ENCODE data around the gene SGCD.
"Not testable (repeated sequence)": the region's sequence is repeated elsewhere in the genome, so short reads cannot be mapped to it uniquely, and the experiment has no call there.

The SGCD gene

GRCh38 chr5:156570615-156571014 is 243.7 kb downstream of the SGCD start:
- DNase-seq (ENCODE audit: low spot score): no peak

GRCh38 chr5:156581725-156582124 is 254.8 kb downstream of the SGCD start:
- no peak for DNase-seq (ENCODE audit: low spot score)

GRCh38 chr5:156582193-156582598 is 255.2 kb downstream of the SGCD start:
- DNase-seq (ENCODE audit: low spot score): no peak

DNA sequence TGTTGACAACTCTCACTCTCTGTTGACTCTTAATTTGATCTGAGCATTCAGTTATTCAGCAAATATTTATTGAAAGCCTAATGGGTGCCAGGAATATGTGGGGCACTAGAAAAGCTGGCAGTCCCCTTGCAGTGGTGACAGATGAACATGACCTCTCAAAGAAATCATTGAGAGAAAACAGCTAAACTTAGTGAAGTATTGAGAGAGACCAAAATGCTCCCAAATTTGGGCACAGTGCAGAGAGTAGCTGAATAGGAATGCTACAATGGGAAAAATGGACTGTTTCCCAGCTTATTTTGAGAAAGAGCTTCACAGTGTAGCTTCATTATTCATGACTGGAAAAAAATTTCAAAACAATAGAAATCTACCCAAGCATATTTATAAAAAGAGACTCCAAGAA is 257.9 kb downstream of the SGCD start:
- peak; percentile 53 for DNase-seq (ENCODE audit: low spot score)

- no peak for DNase-seq (ENCODE audit: low spot score)
Measured at GRCh38 chr5:156585999-156586398, 259.0 kb downstream of the SGCD start.

- no peak for DNase-seq (ENCODE audit: low spot score)
Measured at GRCh38 chr5:156587012-156587411, 260.0 kb downstream of the SGCD start.

DNA sequence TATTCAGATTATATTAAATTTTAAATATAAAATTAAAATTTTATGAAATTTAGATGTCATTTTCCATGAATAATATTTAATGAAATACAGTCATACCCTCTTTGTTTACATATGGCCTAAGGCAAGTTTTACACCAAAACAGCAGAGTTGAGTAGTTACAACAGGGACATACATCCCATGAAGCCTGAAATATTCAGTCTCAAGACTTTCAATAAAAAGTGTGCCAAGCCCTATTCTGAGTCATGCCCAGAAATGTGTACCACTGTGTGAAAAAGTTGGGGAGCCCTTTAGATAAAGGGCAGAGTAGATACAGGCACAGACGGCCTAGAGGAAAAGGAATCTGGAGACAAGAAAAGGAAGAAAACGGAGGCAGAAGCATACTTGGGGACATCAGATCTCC is 261.3 kb downstream of the SGCD start:
- DNase-seq (ENCODE audit: low spot score): no peak

DNA sequence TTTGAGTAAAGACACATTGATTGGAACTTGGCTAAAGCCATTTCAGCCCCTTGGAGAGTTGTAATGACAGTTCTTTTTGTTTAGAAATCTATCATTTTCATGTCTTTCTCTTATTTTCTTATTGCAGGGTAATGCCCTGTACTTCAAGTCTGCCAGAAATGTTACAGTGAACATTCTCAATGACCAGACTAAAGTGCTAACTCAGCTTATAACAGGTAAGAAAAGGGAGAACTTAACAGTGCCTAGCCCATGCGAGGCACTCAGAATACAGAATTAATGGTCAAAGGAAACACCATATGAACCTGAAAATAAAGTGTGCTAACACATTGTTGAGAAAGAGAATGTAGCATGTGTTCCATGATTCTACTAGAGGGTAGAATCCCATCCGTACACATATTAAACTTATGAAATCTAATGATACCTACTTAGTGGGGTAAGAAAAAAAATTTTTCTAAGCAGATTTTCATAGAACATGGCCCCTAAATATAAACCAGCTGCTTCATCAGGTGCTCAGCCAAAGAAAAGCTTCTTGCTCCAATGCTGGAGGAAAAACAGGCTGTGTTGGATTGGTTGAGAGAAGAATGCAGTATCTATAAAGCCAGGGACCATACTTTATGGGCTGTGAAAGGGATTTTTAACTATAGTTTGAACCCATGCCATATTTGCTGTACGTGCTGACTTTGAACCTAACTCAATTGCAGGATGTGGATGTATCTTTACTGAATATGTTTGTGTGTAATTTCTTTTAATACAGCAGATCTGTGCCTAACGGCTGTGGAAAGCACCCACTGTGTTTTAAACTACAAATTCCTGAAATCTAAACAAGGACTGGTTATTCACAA is 262.4 kb downstream of the SGCD start:
- no peak for DNase-seq (ENCODE audit: low spot score)

GRCh38 chr5:156589946-156590216 is 262.9 kb downstream of the SGCD start:
- DNase-seq (ENCODE audit: low spot score): peak; percentile 90

GRCh38 chr5:156590978-156591377 is 264.0 kb downstream of the SGCD start:
- no peak for DNase-seq (ENCODE audit: low spot score)

GRCh38 chr5:156591631-156592030 is 264.7 kb downstream of the SGCD start:
- no peak for DNase-seq (ENCODE audit: low spot score)

- DNase-seq (ENCODE audit: low spot score): no peak
Measured at GRCh38 chr5:156593546-156593945, 266.6 kb downstream of the SGCD start.

DNA sequence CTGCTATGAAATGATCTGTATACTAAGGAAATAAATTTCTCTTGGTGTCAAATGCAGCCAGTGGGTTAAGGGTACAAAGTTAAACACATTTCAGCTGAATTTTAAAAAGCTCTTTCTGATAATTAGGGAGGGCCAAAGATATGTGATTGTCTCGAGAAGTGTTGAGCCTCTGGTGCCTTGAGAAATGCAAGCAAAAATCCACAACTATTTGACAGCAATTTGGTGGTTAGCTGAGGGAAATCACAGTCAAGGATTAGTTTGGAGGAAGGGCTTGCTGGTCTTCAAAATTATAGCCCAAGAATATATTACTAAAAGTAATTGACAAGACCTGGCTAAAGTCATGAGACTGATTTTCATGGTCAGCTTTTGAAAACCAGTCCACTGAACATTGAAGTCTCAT is 267.4 kb downstream of the SGCD start:
- DNase-seq (ENCODE audit: low spot score): no peak

- DNase-seq (ENCODE audit: low spot score): no peak
Measured at GRCh38 chr5:156595132-156595787, 268.3 kb downstream of the SGCD start.

- DNase-seq (ENCODE audit: low spot score): no peak
Measured at GRCh38 chr5:156597276-156597675, 270.3 kb downstream of the SGCD start.

GRCh38 chr5:156598964-156599363 is 272.0 kb downstream of the SGCD start:
- no peak for DNase-seq (ENCODE audit: low spot score)

- not testable (repeated sequence) for DNase-seq (ENCODE audit: low spot score)
Measured at GRCh38 chr5:156610582-156610981, 283.6 kb downstream of the SGCD start.

DNA sequence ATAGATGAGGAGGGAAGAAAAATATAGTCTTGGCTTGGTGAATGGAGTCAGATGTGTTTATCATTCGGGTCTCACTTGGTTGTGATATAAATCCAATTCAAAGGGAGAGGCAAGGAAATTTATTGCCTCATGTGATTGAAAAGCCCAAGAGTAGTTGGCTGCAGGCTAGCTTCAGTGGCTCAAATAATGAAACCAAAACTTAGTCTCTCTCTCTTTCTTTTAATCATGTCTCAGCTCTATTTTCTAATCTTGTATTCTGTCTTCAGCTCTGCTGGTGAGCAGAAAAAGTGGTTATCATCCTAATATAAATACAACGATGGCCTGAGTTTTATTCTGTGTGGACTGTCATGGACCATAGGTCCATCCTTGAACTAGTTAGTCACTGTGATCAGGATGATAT is 288.9 kb downstream of the SGCD start:
- DNase-seq (ENCODE audit: low spot score): no peak

GRCh38 chr5:156617426-156617825 is 290.5 kb downstream of the SGCD start:
- DNase-seq (ENCODE audit: low spot score): no peak

GRCh38 chr5:156618601-156619000 is 291.6 kb downstream of the SGCD start:
- no peak for DNase-seq (ENCODE audit: low spot score)

- DNase-seq (ENCODE audit: low spot score): no peak
Measured at GRCh38 chr5:156621719-156622118, 294.8 kb downstream of the SGCD start.

- DNase-seq (ENCODE audit: low spot score): peak; percentile 65
Measured at GRCh38 chr5:156623381-156624040, 296.5 kb downstream of the SGCD start.

- DNase-seq (ENCODE audit: low spot score): no peak
Measured at GRCh38 chr5:156624686-156625085, 297.7 kb downstream of the SGCD start.

All from globus pallidus (tissue), 1 donor.